ENCODE data around the gene SLC6A2.

The SLC6A2 gene

GRCh38 chr16:55643161-55643970 is 12.4 kb upstream of the SLC6A2 start:
- no peak for TF ChIP-seq CTCF (conservative IDR thresholded peaks at IDR 0.05; ENCODE audit: low read depth)
- DNase-seq (ENCODE audit: low spot score), result no peak
- ChIA-PET CTCF (interaction anchor here (0.6 kb wide), 1 partner anchor 1628 kb away, joined by 3 read pairs; no protein-coding TSS in a partner anchor), POLR2A (ENCODE audit: low non-redundant PET) (no interaction called here)
- H3K27ac ChIP-seq, result no peak overlapping the region

- no peak overlapping the region for H3K27ac ChIP-seq
- CTCF ChIA-PET, result no interaction called here
- no peak for DNase-seq (ENCODE audit: low spot score)
- no peak for TF ChIP-seq CTCF (conservative IDR thresholded peaks at IDR 0.05; ENCODE audit: low read depth)
- POLR2A ChIA-PET (ENCODE audit: low non-redundant PET), result no interaction called here
Measured at GRCh38 chr16:55645986-55646385, 9.8 kb upstream of the SLC6A2 start.

GRCh38 chr16:55647343-55647742 is 8.4 kb upstream of the SLC6A2 start:
- no peak for DNase-seq (ENCODE audit: low spot score)
- H3K27ac ChIP-seq, result no peak overlapping the region
- ChIA-PET CTCF (interaction anchor here (1.1 kb wide), 1 partner anchor 10 kb away, joined by 3 read pairs; no protein-coding TSS in a partner anchor), POLR2A (ENCODE audit: low non-redundant PET) (no interaction called here)
- no peak for TF ChIP-seq CTCF (conservative IDR thresholded peaks at IDR 0.05; ENCODE audit: low read depth)

GRCh38 chr16:55647798-55648197 is 8.0 kb upstream of the SLC6A2 start:
- POLR2A ChIA-PET (ENCODE audit: low non-redundant PET), result no interaction called here
- TF ChIP-seq CTCF (conservative IDR thresholded peaks at IDR 0.05; ENCODE audit: low read depth), result no peak
- DNase-seq (ENCODE audit: low spot score), result no peak
- CTCF ChIA-PET, result interaction anchor here (0.7 to 1.1 kb wide), 2 partner anchors 11 to 14 kb away, joined by 3 read pairs; no protein-coding TSS in a partner anchor
- H3K27ac ChIP-seq, result no peak overlapping the region

- H3K27ac ChIP-seq, result no peak overlapping the region
- ChIA-PET CTCF (no interaction called here), POLR2A (ENCODE audit: low non-redundant PET) (no interaction called here)
- DNase-seq (ENCODE audit: low spot score), result no peak
- no peak for TF ChIP-seq CTCF (conservative IDR thresholded peaks at IDR 0.05; ENCODE audit: low read depth)
Measured at GRCh38 chr16:55651841-55652824, 3.7 kb upstream of the SLC6A2 start.

- DNase-seq (ENCODE audit: low spot score), result no peak
- TF ChIP-seq CTCF (conservative IDR thresholded peaks at IDR 0.05; ENCODE audit: low read depth), result no peak
- no peak overlapping the region for H3K27ac ChIP-seq
- POLR2A ChIA-PET (ENCODE audit: low non-redundant PET), result no interaction called here
- CTCF ChIA-PET, result no interaction called here
Measured at GRCh38 chr16:55653106-55653505, 2.7 kb upstream of the SLC6A2 start.

Measured in RWPE1 (cell line).